Pancreas (tissue), 10 donors: ENCODE data around the gene STK25. TPM values are rescaled to one million over a fixed set of nuclear protein-coding genes. Genes with fewer than 3 reads are reported as not detected.

Source experiments
- ATAC-seq, 4 donors: fragments of 200-7000 bp; cut with Tn5 transposase; one replicate each; pipeline versions ENCODE4 v1.8.0 to v1.9.1; 2020; ENCODE audit warnings: mild to moderate bottlenecking in 4 of 4, moderate library complexity in 4 of 4
- DNase-seq, 6 donors: peaks; one replicate each; pipeline ENCODE4 v3.0.0-alpha.2; 2020
- FAIRE-seq: peaks from 2 replicates; lab custom pipeline; 2012; peaks lifted over from hg19 to GRCh38; lab: Jason Lieb, UNC
- H3K27ac ChIP-seq, 4 donors: fragments of 200-600 bp; sonication (generic); 1 replicate in 3 of 4; 2 replicates in 1 of 4; pipeline versions ENCODE4 v1.5.0 to v1.8.0; 2020
- H3K27me3 ChIP-seq, 4 donors: fragments of 200-600 bp; one replicate each; pipeline ENCODE4 v1.8.0; 2021
- H3K36me3 ChIP-seq, 3 donors: fragments of 200-600 bp; sonication (generic) in 1 of 3; one replicate each; pipeline versions ENCODE4 v1.5.0 to v1.8.0; 2020 to 2021
- H3K4me1 ChIP-seq, 3 donors: fragments of 200-600 bp; one replicate each; pipeline ENCODE4 v1.8.0; 2021
- H3K4me3 ChIP-seq, 4 donors: fragments of 200-600 bp; sonication (generic) in 2 of 4; one replicate each; pipeline versions ENCODE4 v1.5.0 to v1.8.0; 2020 to 2021
- H3K9me3 ChIP-seq, 4 donors: fragments of 200-600 bp; one replicate each; pipeline ENCODE4 v1.8.0; 2021
- CTCF ChIP-seq, 4 donors: fragments of 200-600 bp; sonication (generic) in 3 of 4; IDR thresholded peaks; one replicate each; pipeline versions ENCODE4 v1.5.0 to v1.8.0; 2021; ENCODE audit warnings: antibody characterized with exemption in 4 of 4
- WGBS, 2 donors: extraction: QIAGEN DNeasy Blood & Tissue Kit; methylation state at CpG; one replicate each; pipeline ENCODE4 v1.1.7; 2013; 5-methylcytosine and 5-hydroxymethylcytosine counted together
- intact Hi-C, 3 donors: fragments of 100-400 bp; cut with DNase I; formaldehyde crosslinking; loops; one replicate each; pipeline versions ENCODE4 v1.11.1 to v1.14.2; 2022
- polyA plus RNA-seq, 2 donors: library from polyadenylated mRNA; stranded (reverse); fragments of 200-250 nt; gene quantifications; one replicate each; pipeline ENCODE4 v1.2.3, GENCODE V29; 2013
- total RNA-seq, 6 donors: library from RNA; stranded (reverse); fragmentation: NEBNext Ultra II Directional in 4 of 6; extraction: Animal tissue kit (Norgen Biotek cat#: 25700) in 4 of 6; gene quantifications; one replicate each; pipeline versions ENCODE4 v1.2.1 to v1.2.4, GENCODE V29; 2021 to 2023
- donor health status: healthy with polysubstance abuse.
- donor health status: DM: no; HTN: no; CAD: no; lungs with moderate emphysema.
- donor health status: DM: no; HTN: no; CAD: no.
- donor health status: control.
- donor health status: control.
- donor health status: Bipolar disorder and iron deficiency.
- donor health status: DM: yes; HTN: yes; CAD: no.
- donor health status: DM: no; HTN: no; CAD: no.
- donor health status: DM: no; HTN: no; CAD: no.
- donor health status: DM: yes; HTN: yes; CAD: no.

Gene STK25
- total and polyA plus RNA-seq, 8 donors = 60.6 to 282 (median 79.1) TPM

GRCh38 chr2:241545523-241546473, 37.4 kb upstream of the STK25 start:
- Histone ChIP-seq H3K4me3 (no peak overlapping the region), H3K36me3 (no peaks in the 10 kb centered on the region), H3K27ac (no peak overlapping the region), H3K4me1 (peaks cover 0 to 3% (median 0%) of the 10 kb centered on the region in 3 donors), H3K9me3 (no peaks in the 10 kb centered on the region), H3K27me3 (no peaks in the 10 kb centered on the region)
- intact Hi-C loops = no loop called here
- ATAC-seq (no peak), DNase-seq (peak in 1 of 6 donors; percentile 2), FAIRE-seq (no peak)
- TF ChIP-seq CTCF (IDR thresholded peaks at IDR 0.05) = no peak
- WGBS, 2 donors = 70 to 71% methylated on average over 10 to 12 of the region's 12 CpGs

GRCh38 chr2:241545106-241545505, 36.7 kb upstream of the STK25 start:
- H3K27me3 ChIP-seq = no peaks in the 10 kb centered on the region
- no peak overlapping the region for H3K27ac ChIP-seq
- H3K4me3 ChIP-seq = no peak overlapping the region
- no peaks in the 10 kb centered on the region for H3K9me3 ChIP-seq
- no peak for FAIRE-seq
- TF ChIP-seq CTCF (IDR thresholded peaks at IDR 0.05) = no peak
- DNase-seq = peak in 1 of 6 donors; percentile 2
- intact Hi-C loops = no loop called here
- H3K36me3 ChIP-seq = no peaks in the 10 kb centered on the region
- no peak for ATAC-seq
- H3K4me1 ChIP-seq = peaks cover 0 to 6% (median 4%) of the 10 kb centered on the region in 3 donors
- WGBS, 2 donors = 56 to 59% methylated on average over 10 of the region's 10 CpGs

GRCh38 chr2:241542278-241542605, 33.9 kb upstream of the STK25 start:
- no peak for FAIRE-seq
- H3K27me3 ChIP-seq = no peaks in the 10 kb centered on the region
- intact Hi-C loops = no loop called here
- TF ChIP-seq CTCF (IDR thresholded peaks at IDR 0.05) = no peak
- peak in 1 of 4 donors; percentile 2 for ATAC-seq
- peaks cover 0 to 6% (median 4%) of the 10 kb centered on the region in 3 donors for H3K4me1 ChIP-seq
- no peak overlapping the region for H3K27ac ChIP-seq
- H3K4me3 ChIP-seq = no peak overlapping the region
- H3K9me3 ChIP-seq = no peaks in the 10 kb centered on the region
- DNase-seq = peak in 3 of 6 donors; percentile 54 to 77 (median 58)
- 53 to 54% methylated on average over 13 to 15 of the region's 15 CpGs for WGBS, 2 donors
- H3K36me3 ChIP-seq = no peaks in the 10 kb centered on the region

- 20 to 22% methylated on average over 31 to 62 of the region's 62 CpGs for WGBS, 2 donors
- peak; percentile 4 to 21 (median 9) for ATAC-seq
- H3K36me3 ChIP-seq = no peaks in the 10 kb centered on the region
- no peak for TF ChIP-seq CTCF (IDR thresholded peaks at IDR 0.05)
- H3K27ac ChIP-seq = no peak overlapping the region
- H3K4me3 ChIP-seq = peak overlapping the region in 2 of 4 donors; percentile 39 to 51
- H3K4me1 ChIP-seq = peaks cover 0 to 6% (median 4%) of the 10 kb centered on the region in 3 donors
- intact Hi-C loops = no loop called here
- FAIRE-seq = no peak
- H3K9me3 ChIP-seq = no peaks in the 10 kb centered on the region
- DNase-seq = peak in 3 of 6 donors; percentile 37 to 75 (median 57)
- no peaks in the 10 kb centered on the region for H3K27me3 ChIP-seq
Measured at GRCh38 chr2:241541564-241542277, 33.3 kb upstream of the STK25 start.
